ENCODE results near the gene GPR82. TPM values are rescaled to one million over a fixed set of nuclear protein-coding genes. Genes with fewer than 3 reads are reported as not detected.

The GPR82 gene
- total RNA-seq, 1 experiment from 2014 or later, result not detected

- Histone ChIP-seq H3K9me2 (ENCODE audit: insufficient read depth) (no peaks in the 10 kb centered on the region), H3K79me2 (ENCODE audit: insufficient read depth, low read length) (no peaks in the 10 kb centered on the region), H3K4me2 (ENCODE audit: low read length) (no peak overlapping the region), H3K4me1 (ENCODE audit: control insufficient read depth in 1 of 2, insufficient read depth in 2 of 2, low read length in 2 of 2) (no peaks in the 10 kb centered on the region), H4K20me1 (ENCODE audit: insufficient read depth) (no peaks in the 10 kb centered on the region), H2AFZ (ENCODE audit: low read depth, low read length, poor library complexity, severe bottlenecking) (no peak overlapping the region), H3K27ac (ENCODE audit: low read depth, low read length) (no peak overlapping the region), H3K27me3 (ENCODE audit: insufficient read depth, low read length) (no peaks in the 10 kb centered on the region), H3K36me3 (ENCODE audit: control insufficient read depth in 1 of 2, insufficient read depth in 2 of 2, low read length in 2 of 2) (no peaks in the 10 kb centered on the region), H3K4me3 (replicated peaks in 1 of 2; ENCODE audit: low read depth in 1 of 2, low read length in 2 of 2) (no peak overlapping the region), H3K9me3 (ENCODE audit: control insufficient read depth in 1 of 2, insufficient read depth in 1 of 2, low read depth in 1 of 2, low read length in 2 of 2) (no peaks in the 10 kb centered on the region), H3K9ac (ENCODE audit: low read length) (no peak overlapping the region)
- ChIA-PET RAD21 (ENCODE audit: low non-redundant PET in 1 of 2, low total read pairs in 2 of 2, uncharacterized antibody in 2 of 2, unreplicated experiment in 2 of 2) (no interaction called here), POLR2A (no interaction called here), CTCF (no interaction called here)
- DNase-seq (ENCODE audit: low read depth, low spot score), result no peak
- no TSS peak for BruUV-seq (replicated peaks)
- no peak for TF ChIP-seq ELF1 (IDR thresholded peaks at IDR 0.05; ENCODE audit: borderline replicate concordance, low read depth)
- intact Hi-C loops (cut with micrococcal nuclease), result no loop called here
- no peak for ATAC-seq
These were observed 15.9 kb downstream of the GPR82 start for GRCh38 chrX:41739871-41740270.

GRCh38 chrX:41750716-41751115 lies 26.7 kb downstream of the GPR82 start:
- CTCF ChIA-PET, result interaction anchor here (0.7 kb wide), 1 partner anchor 9 kb away, joined by 4 read pairs; no protein-coding TSS in a partner anchor
- Histone ChIP-seq H3K9me2 (ENCODE audit: insufficient read depth) (no peaks in the 10 kb centered on the region), H3K9ac (ENCODE audit: low read length) (no peak overlapping the region), H3K4me2 (ENCODE audit: low read length) (no peak overlapping the region), H2AFZ (ENCODE audit: low read depth, low read length, poor library complexity, severe bottlenecking) (no peak overlapping the region), H4K20me1 (ENCODE audit: insufficient read depth) (no peaks in the 10 kb centered on the region), H3K27me3 (ENCODE audit: insufficient read depth, low read length) (no peaks in the 10 kb centered on the region), H3K27ac (ENCODE audit: low read depth, low read length) (no peak overlapping the region), H3K9me3 (ENCODE audit: control insufficient read depth in 1 of 2, insufficient read depth in 1 of 2, low read depth in 1 of 2, low read length in 2 of 2) (no peaks in the 10 kb centered on the region), H3K79me2 (ENCODE audit: insufficient read depth, low read length) (no peaks in the 10 kb centered on the region), H3K4me1 (ENCODE audit: control insufficient read depth in 1 of 2, insufficient read depth in 2 of 2, low read length in 2 of 2) (no peaks in the 10 kb centered on the region), H3K4me3 (replicated peaks in 1 of 2; ENCODE audit: low read depth in 1 of 2, low read length in 2 of 2) (no peak overlapping the region), H3K36me3 (ENCODE audit: control insufficient read depth in 1 of 2, insufficient read depth in 2 of 2, low read length in 2 of 2) (no peaks in the 10 kb centered on the region)
- DNase-seq (ENCODE audit: low read depth, low spot score), result no peak
- ATAC-seq, result no peak
- intact Hi-C loops (cut with micrococcal nuclease), result loop anchor here (10.0 kb wide), 1 partner anchor 476 kb away; no protein-coding TSS in a partner anchor
- POLR2A ChIA-PET, result no interaction called here
- RAD21 ChIA-PET (ENCODE audit: low non-redundant PET in 1 of 2, low total read pairs in 2 of 2, uncharacterized antibody in 2 of 2, unreplicated experiment in 2 of 2), result no interaction called here
- BruUV-seq (replicated peaks), result no TSS peak
- no peak for TF ChIP-seq SIN3A (IDR thresholded peaks at IDR 0.05; ENCODE audit: low read depth)
- TF ChIP-seq EGR1 (IDR thresholded peaks at IDR 0.05; ENCODE audit: low read depth), result no peak
- no peak for TF ChIP-seq SP1 (IDR thresholded peaks at IDR 0.05; ENCODE audit: low read depth)
- no peak for TF ChIP-seq ZFX (IDR thresholded peaks at IDR 0.05)
- no peak for TF ChIP-seq JUND (IDR thresholded peaks at IDR 0.05)
- no peak for TF ChIP-seq CBX3 (IDR thresholded peaks at IDR 0.05; ENCODE audit: low read depth)
- TF ChIP-seq MAX (IDR thresholded peaks at IDR 0.05), result no peak
- no peak for TF ChIP-seq REST (IDR thresholded peaks at IDR 0.05; ENCODE audit: low read depth)
- no peak for TF ChIP-seq SRF (IDR thresholded peaks at IDR 0.05; ENCODE audit: low read depth)
- no peak for TF ChIP-seq POLR2AphosphoS5 (IDR thresholded peaks at IDR 0.05; ENCODE audit: low read depth, low read length)
- TF ChIP-seq ELF1 (IDR thresholded peaks at IDR 0.05; ENCODE audit: borderline replicate concordance, low read depth), result no peak
- no peak for TF ChIP-seq EZH2 (IDR thresholded peaks at IDR 0.05)
- no peak for TF ChIP-seq CTCF (IDR thresholded peaks at IDR 0.05 in 2 of 3, conservative IDR thresholded peaks at IDR 0.05 in 1 of 3; ENCODE audit: borderline replicate concordance in 1 of 3, insufficient read depth in 1 of 3, low read depth in 2 of 3, low read length in 2 of 3)
- no peak for TF ChIP-seq ZNF274 (IDR thresholded peaks at IDR 0.05; ENCODE audit: low read depth, low read length)
- TF ChIP-seq ATF3 (IDR thresholded peaks at IDR 0.05), result no peak
- TF ChIP-seq EZH2phosphoT487 (IDR thresholded peaks at IDR 0.05; ENCODE audit: borderline replicate concordance), result no peak
- TF ChIP-seq RAD21 (IDR thresholded peaks at IDR 0.05; ENCODE audit: low read depth), result no peak
- TF ChIP-seq FOSL1 (IDR thresholded peaks at IDR 0.05; ENCODE audit: low read depth), result no peak
- TF ChIP-seq POLR2A (IDR thresholded peaks at IDR 0.05; ENCODE audit: borderline replicate concordance, extremely low read depth, insufficient read depth, insufficient read length), result no peak
